Smooth muscle cell (in vitro differentiated cells): ENCODE data around the gene ARHGAP22. TPM values are rescaled to one million over a fixed set of nuclear protein-coding genes. Genes with fewer than 3 reads are reported as not detected.

Experiments used
- DNase-seq: peaks from one replicate; lab custom pipeline; 2025; ENCODE audit not compliant: unreplicated experiment; lab: John Stamatoyannopoulos, UW
- H2AFZ ChIP-seq: fragments of 200-600 bp; sonication (generic); 2 replicates; pipeline ENCODE4 v1.6.0; 2016; ENCODE audit warnings: antibody characterized with exemption, low read depth, mild to moderate bottlenecking
- H3F3A ChIP-seq: fragments of 200-600 bp; sonication (generic); 2 replicates; pipeline ENCODE4 v1.6.0; 2017; ENCODE audit warnings: antibody characterized with exemption, low read depth
- H3K27ac ChIP-seq: fragments of 200-600 bp; sonication (generic); 2 replicates; pipeline ENCODE4 v1.5.1; 2016; ENCODE audit warnings: low read depth, mild to moderate bottlenecking
- H3K27me3 ChIP-seq: fragments of 200-600 bp; sonication (generic); 2 replicates; pipeline ENCODE4 v1.6.1; 2016; ENCODE audit warnings: low read depth, mild to moderate bottlenecking
- H3K36me3 ChIP-seq: fragments of 200-600 bp; sonication (generic); 2 replicates; pipeline ENCODE4 v1.5.1; 2016; ENCODE audit warnings: low read depth
- H3K4me1 ChIP-seq: fragments of 200-600 bp; sonication (generic); 2 replicates; pipeline ENCODE4 v1.5.1; 2016; ENCODE audit warnings: low read depth
- H3K4me2 ChIP-seq: fragments of 200-600 bp; sonication (generic); 2 replicates; pipeline ENCODE4 v1.6.0; 2016; ENCODE audit warnings: mild to moderate bottlenecking
- H3K4me3 ChIP-seq: fragments of 200-600 bp; sonication (generic); 2 replicates; pipeline ENCODE4 v1.5.1; 2016; ENCODE audit warnings: mild to moderate bottlenecking
- H3K79me2 ChIP-seq: fragments of 200-600 bp; sonication (generic); 2 replicates; pipeline ENCODE4 v1.6.0; 2016; ENCODE audit warnings: low read depth, mild to moderate bottlenecking
- H3K9ac ChIP-seq: fragments of 200-600 bp; sonication (generic); 2 replicates; pipeline ENCODE4 v1.6.0; 2016; ENCODE audit warnings: low read depth
- H3K9me3 ChIP-seq: fragments of 200-600 bp; sonication (generic); replicated peaks from 2 replicates; pipeline ENCODE4 v1.5.1; 2016; ENCODE audit warnings: low read depth
- H4K20me1 ChIP-seq: fragments of 200-600 bp; sonication (generic); 2 replicates; pipeline ENCODE4 v1.6.0; 2016; ENCODE audit warnings: low read depth
- CTCF ChIP-seq: fragments of 200-600 bp; sonication (generic); IDR thresholded peaks from 2 replicates; pipeline ENCODE4 v1.5.1; 2017; ENCODE audit warnings: borderline replicate concordance, mild to moderate bottlenecking, antibody characterized with exemption; ENCODE audit not compliant: insufficient read depth, poor library complexity, severe bottlenecking
- WGBS: methylation state at CpG from one replicate; pipeline ENCODE4 v1.1.7; 2016; ENCODE audit warnings: low lambda C conversion rate; 5-methylcytosine and 5-hydroxymethylcytosine counted together
- polyA plus RNA-seq: library from polyadenylated mRNA; unstranded; fragments of >200 nt; fragmentation: Nextera tagmentation; extraction: Ambion mirVana; gene quantifications from 2 replicates; pipeline ENCODE4 v1.2.1, GENCODE V29; 2016
- total RNA-seq: library from RNA; depleted of rRNA; stranded (reverse); fragments of >200 nt; gene quantifications from 2 replicates; pipeline ENCODE4 v1.2.3, GENCODE V29; 2014

ARHGAP22 gene
- total and polyA plus RNA-seq, 2 experiments from 2014 or later = 1.8 to 8.8 TPM

- H3K79me2 ChIP-seq = no peaks in the 10 kb centered on the region
- whole genome bisulfite sequencing = 96% methylated on average over 1 of the region's 1 CpG
- no peak for TF ChIP-seq CTCF
- peaks cover 20% of the 10 kb centered on the region for H3K4me1 ChIP-seq
- no peak overlapping the region for H2AFZ ChIP-seq
- H3K36me3 ChIP-seq = no peaks in the 10 kb centered on the region
- H3K9me3 ChIP-seq = no peaks in the 10 kb centered on the region
- H3K27me3 ChIP-seq = peaks cover 20% of the 10 kb centered on the region
- no peak overlapping the region for H3K9ac ChIP-seq
- H3K4me2 ChIP-seq = no peak overlapping the region
- peaks cover 5% of the 10 kb centered on the region for H4K20me1 ChIP-seq
- peaks cover 2% of the 10 kb centered on the region for H3F3A ChIP-seq
- DNase-seq = no peak
- no peak overlapping the region for H3K4me3 ChIP-seq
- no peak overlapping the region for H3K27ac ChIP-seq
Measured at GRCh38 chr10:48527756-48528155, 77.1 kb downstream of the ARHGAP22 start.

GRCh38 chr10:48526846-48527505 is 77.9 kb downstream of the ARHGAP22 start:
- H3K79me2 ChIP-seq = no peaks in the 10 kb centered on the region
- H3K4me3 ChIP-seq = no peak overlapping the region
- WGBS = 85% methylated on average over 2 of the region's 2 CpGs

GRCh38 chr10:48526011-48526821 is 78.7 kb downstream of the ARHGAP22 start:
- Histone ChIP-seq H3K27ac (peak overlapping the region; percentile 46), H3K79me2 (no peaks in the 10 kb centered on the region), H3K4me3 (peak overlapping the region; percentile 28), H3K36me3 (no peaks in the 10 kb centered on the region), H3K9ac (no peak overlapping the region), H2AFZ (no peak overlapping the region), H3K27me3 (peaks cover 36% of the 10 kb centered on the region), H3K4me1 (peaks cover 20% of the 10 kb centered on the region), H3F3A (peaks cover 2% of the 10 kb centered on the region), H3K9me3 (no peaks in the 10 kb centered on the region), H4K20me1 (peaks cover 5% of the 10 kb centered on the region), H3K4me2 (peak overlapping the region; percentile 80)
- WGBS = 32% methylated on average over 14 of the region's 14 CpGs
- no peak for DNase-seq
- no peak for TF ChIP-seq CTCF

More at GRCh38 chr10:48526846-48527505, 77.9 kb downstream of the ARHGAP22 start:
- peaks cover 2% of the 10 kb centered on the region for H3F3A ChIP-seq
- H3K4me1 ChIP-seq = peaks cover 20% of the 10 kb centered on the region
- H3K36me3 ChIP-seq = no peaks in the 10 kb centered on the region
- no peak overlapping the region for H2AFZ ChIP-seq
- peaks cover 5% of the 10 kb centered on the region for H4K20me1 ChIP-seq
- no peak overlapping the region for H3K9ac ChIP-seq
- no peaks in the 10 kb centered on the region for H3K9me3 ChIP-seq
- no peak for TF ChIP-seq CTCF
- H3K4me2 ChIP-seq = peak overlapping the region; percentile 80
- H3K27ac ChIP-seq = peak overlapping the region; percentile 46
- H3K27me3 ChIP-seq = peaks cover 28% of the 10 kb centered on the region
- DNase-seq = no peak
